HCT116 (cell line): Measurements from ENCODE around the gene TMEM178B. TPM values are rescaled to one million over a fixed set of nuclear protein-coding genes. Genes with fewer than 3 reads are reported as not detected.

Experiments
- ATAC-seq: fragments of 200-7000 bp; cut with Tn5 transposase; 2 replicates; pipeline ENCODE4 v1.9.1; 2020; ENCODE audit warnings: mild to moderate bottlenecking, moderate library complexity
- BruUV-seq: library from RNA; stranded (reverse); fragments of 400-500 nt; replicated peaks from 2 replicates; lab custom pipeline; 2021; lab: Mats Ljungman, UMichigan
- CTCF ChIA-PET: fragments of 300-600 bp; sonication (Branson Sonifier 250); formaldehyde crosslinking; loops from one replicate; lab custom pipeline; 2021; ENCODE audit warnings: antibody characterized with exemption; lab: Charles Lee
- POLR2A ChIA-PET: fragments of 300-600, 350-600 bp; sonication (Branson Sonifier 250); formaldehyde crosslinking; loops from one replicate; lab custom pipeline; 2021; ENCODE audit warnings: antibody characterized with exemption; lab: Charles Lee
- RAD21 ChIA-PET, 2 experiments: fragments of 300-600 bp; sonication (Branson Sonifier 250); formaldehyde crosslinking; loops; one replicate each; lab custom pipeline; 2023; ENCODE audit warnings: low total read pairs in 2 of 2; ENCODE audit not compliant: uncharacterized antibody in 2 of 2, unreplicated experiment in 2 of 2, low non-redundant PET in 1 of 2; lab: Charles Lee
- DNase-seq: peaks from one replicate; pipeline ENCODE4 v3.0.0-alpha.2; 2010; ENCODE audit warnings: low read depth, low spot score
- H2AFZ ChIP-seq: fragments of 200-600 bp; shearing (Covaris generic), sonication (generic); 2 replicates; pipeline ENCODE4 v1.6.1; 2017; ENCODE audit warnings: low read depth, mixed run types, mixed read lengths, antibody characterized with exemption, low read length; ENCODE audit not compliant: poor library complexity, severe bottlenecking
- H3K27ac ChIP-seq: 2 replicates; pipeline ENCODE4 v1.5.1; 2012; ENCODE audit warnings: low read depth, low read length
- H3K27me3 ChIP-seq: fragments of 200-600 bp; sonication (generic); 2 replicates; pipeline ENCODE4 v1.6.1; 2016; ENCODE audit warnings: mixed run types, low read length, mixed read lengths; ENCODE audit not compliant: insufficient read depth
- H3K36me3 ChIP-seq, 2 experiments: fragments of 200-500 bp in 1 of 2; fragments of 200-600 bp in 1 of 2; sonication (Bioruptor generic) in 1 of 2; sonication (generic) in 1 of 2; 2 replicates each; pipeline versions ENCODE4 v1.5.1 to v1.6.1; 2014 to 2016; ENCODE audit warnings: low read length in 2 of 2, inconsistent platforms in 1 of 2, mixed read lengths in 1 of 2, mixed run types in 1 of 2; ENCODE audit not compliant: insufficient read depth in 2 of 2, control insufficient read depth in 1 of 2
- H3K4me1 ChIP-seq, 2 experiments: fragments of 200-600 bp in 1 of 2; sonication (generic) in 1 of 2; 2 replicates each; pipeline versions ENCODE4 v1.5.1 to v1.6.1; 2012 to 2017; ENCODE audit warnings: low read length in 2 of 2, inconsistent platforms in 1 of 2, mild to moderate bottlenecking in 1 of 2, mixed read lengths in 1 of 2, mixed run types in 1 of 2, moderate library complexity in 1 of 2; ENCODE audit not compliant: insufficient read depth in 2 of 2, control insufficient read depth in 1 of 2
- H3K4me2 ChIP-seq: fragments of 200-600 bp; sonication (generic); 2 replicates; pipeline ENCODE4 v1.6.1; 2017; ENCODE audit warnings: mixed run types, low read length, mixed read lengths
- H3K4me3 ChIP-seq, 2 experiments: fragments of 200-600 bp in 1 of 2; sonication (generic) in 1 of 2; replicated peaks in 1 of 2; 2 replicates each; pipeline ENCODE4 v1.5.1; 2011 to 2016; ENCODE audit warnings: low read length in 2 of 2, control low read depth in 1 of 2, low read depth in 1 of 2, mild to moderate bottlenecking in 1 of 2, mixed read lengths in 1 of 2, mixed run types in 1 of 2
- H3K79me2 ChIP-seq: fragments of 200-600 bp; sonication (generic); 2 replicates; pipeline ENCODE4 v1.6.1; 2017; ENCODE audit warnings: mild to moderate bottlenecking, mixed run types, low read length, moderate library complexity, mixed read lengths; ENCODE audit not compliant: insufficient read depth
- H3K9ac ChIP-seq: fragments of 200-600 bp; sonication (generic); 2 replicates; pipeline ENCODE4 v1.6.1; 2016; ENCODE audit warnings: low read length, mixed read lengths
- H3K9me2 ChIP-seq: fragments of 200-600 bp; sonication (generic), shearing (Covaris generic); 2 replicates; pipeline ENCODE4 v1.6.1; 2017; ENCODE audit warnings: mixed run types, mild to moderate bottlenecking, moderate library complexity; ENCODE audit not compliant: insufficient read depth
- H3K9me3 ChIP-seq, 2 experiments: fragments of 200-500 bp in 1 of 2; fragments of 200-600 bp in 1 of 2; sonication (Bioruptor generic) in 1 of 2; sonication (generic) in 1 of 2; 2 replicates each; pipeline ENCODE4 v1.6.1; 2014 to 2017; ENCODE audit warnings: low read length in 2 of 2, mixed read lengths in 2 of 2, inconsistent platforms in 1 of 2, low read depth in 1 of 2, mild to moderate bottlenecking in 1 of 2, mixed run types in 1 of 2, moderate library complexity in 1 of 2; ENCODE audit not compliant: control insufficient read depth in 1 of 2, insufficient read depth in 1 of 2
- H4K20me1 ChIP-seq: fragments of 200-600 bp; sonication (generic), shearing (Covaris generic); 2 replicates; pipeline ENCODE4 v1.6.1; 2017; ENCODE audit warnings: mixed run types, mild to moderate bottlenecking, moderate library complexity; ENCODE audit not compliant: insufficient read depth
- ATF3 ChIP-seq: IDR thresholded peaks from 2 replicates; pipeline ENCODE4 v1.6.1; 2012
- CEBPB ChIP-seq: IDR thresholded peaks from 2 replicates; pipeline ENCODE4 v1.6.1; 2012; ENCODE audit warnings: low read depth
- CTCF ChIP-seq, 3 experiments: fragments of 200-600 bp in 1 of 3; sonication (generic) in 1 of 3; IDR thresholded peaks in 2 of 3; conservative IDR thresholded peaks in 1 of 3; 2 replicates each; pipeline ENCODE4 v1.5.1; 2012 to 2017; ENCODE audit warnings: low read depth in 2 of 3, low read length in 2 of 3, antibody characterized with exemption in 1 of 3, borderline replicate concordance in 1 of 3, control low read depth in 1 of 3, mild to moderate bottlenecking in 1 of 3, mixed read lengths in 1 of 3, mixed run types in 1 of 3, moderate library complexity in 1 of 3; ENCODE audit not compliant: insufficient read depth in 1 of 3
- EZH2 ChIP-seq: fragments of 200-600 bp; sonication (generic); IDR thresholded peaks from 2 replicates; pipeline ENCODE4 v1.6.1; 2017; ENCODE audit warnings: antibody characterized with exemption, mixed run types
- EZH2phosphoT487 ChIP-seq: fragments of 200-600 bp; IDR thresholded peaks from 2 replicates; pipeline ENCODE4 v1.6.1; 2018; ENCODE audit warnings: antibody characterized with exemption, borderline replicate concordance
- MAX ChIP-seq: IDR thresholded peaks from 2 replicates; pipeline ENCODE4 v1.6.1; 2012
- POLR2A ChIP-seq: IDR thresholded peaks from 2 replicates; pipeline ENCODE4 v1.7.0; 2011; ENCODE audit warnings: borderline replicate concordance; ENCODE audit not compliant: insufficient read depth, insufficient read length; ENCODE audit errors: extremely low read depth
- POLR2AphosphoS5 ChIP-seq: IDR thresholded peaks from 2 replicates; pipeline ENCODE4 v1.6.1; 2011; ENCODE audit warnings: mild to moderate bottlenecking, low read depth, low read length, moderate library complexity
- RAD21 ChIP-seq: IDR thresholded peaks from 2 replicates; pipeline ENCODE4 v1.6.1; 2012; ENCODE audit warnings: low read depth, mild to moderate bottlenecking
- REST ChIP-seq: IDR thresholded peaks from 2 replicates; pipeline ENCODE4 v1.6.1; 2012; ENCODE audit warnings: low read depth
- SIN3A ChIP-seq: IDR thresholded peaks from 2 replicates; pipeline ENCODE4 v1.6.1; 2012; ENCODE audit warnings: low read depth
- SRF ChIP-seq: IDR thresholded peaks from 2 replicates; pipeline ENCODE4 v1.6.1; 2012; ENCODE audit warnings: low read depth
- ZBTB33 ChIP-seq: IDR thresholded peaks from 2 replicates; pipeline ENCODE4 v1.6.1; 2011; ENCODE audit warnings: mild to moderate bottlenecking, low read length, moderate library complexity; ENCODE audit not compliant: insufficient replicate concordance; ENCODE audit errors: extremely low read depth
- ZFX ChIP-seq: fragments of 450-650 bp; IDR thresholded peaks from 2 replicates; pipeline ENCODE4 v1.6.1; 2017
- intact Hi-C: fragments of 100-400 bp; cut with micrococcal nuclease; formaldehyde crosslinking; loops from 2 replicates; pipeline ENCODE4 v1.10.0; 2022
- total RNA-seq: library from RNA; stranded (reverse); gene quantifications from one replicate; pipeline ENCODE4 v1.2.1, GENCODE V29; 2021; ENCODE audit not compliant: unreplicated experiment

The TMEM178B gene
- total RNA-seq, 1 experiment from 2014 or later = 0.02 TPM

GRCh38 chr7:141191277-141191676 is 117.4 kb downstream of the TMEM178B start:
- Histone ChIP-seq H3K36me3 (no peaks in the 10 kb centered on the region), H4K20me1 (0 out of 2 replicates have a peak, but pooled peaks cover 3% of the 10 kb centered on the region), H3K4me1 (no peaks in the 10 kb centered on the region), H3K9me2 (no peaks in the 10 kb centered on the region), H3K79me2 (no peaks in the 10 kb centered on the region), H3K27me3 (no peaks in the 10 kb centered on the region), H3K4me2 (no peak overlapping the region), H2AFZ (no peak overlapping the region), H3K9me3 (no peaks in the 10 kb centered on the region), H3K27ac (no peak overlapping the region), H3K9ac (no peak overlapping the region), H3K4me3 (no peak overlapping the region)
- TF ChIP-seq POLR2AphosphoS5 (no peak), SIN3A (no peak), POLR2A (no peak), ATF3 (no peak), EZH2phosphoT487 (no peak), REST (no peak), CEBPB (no peak), CTCF (IDR thresholded peaks at IDR 0.05 in 2 of 3, conservative IDR thresholded peaks at IDR 0.05 in 1 of 3; ENCODE audit: borderline replicate concordance in 1 of 3, insufficient read depth in 1 of 3, low read depth in 2 of 3, low read length in 2 of 3) (no peak), RAD21 (no peak), ZBTB33 (no peak), SRF (no peak), ZFX (no peak), MAX (no peak), EZH2 (no peak)
- ATAC-seq (no peak), DNase-seq (no peak)
- BruUV-seq = no TSS peak
- ChIA-PET RAD21 (no interaction called here), CTCF (no interaction called here), POLR2A (no interaction called here)
- intact Hi-C loops = no loop called here
